SH-SY5Y (cell line): ENCODE measurements around the gene PCGF1.

Experiments used
- GATA2 ChIP-seq: IDR thresholded peaks from 2 replicates; pipeline ENCODE4 v1.6.1; 2011; ENCODE audit warnings: mild to moderate bottlenecking, low read depth, low read length
- GATA3 ChIP-seq: IDR thresholded peaks from 2 replicates; pipeline ENCODE4 v1.6.1; 2011; ENCODE audit warnings: low read depth, mild to moderate bottlenecking, low read length, moderate library complexity

DNA sequence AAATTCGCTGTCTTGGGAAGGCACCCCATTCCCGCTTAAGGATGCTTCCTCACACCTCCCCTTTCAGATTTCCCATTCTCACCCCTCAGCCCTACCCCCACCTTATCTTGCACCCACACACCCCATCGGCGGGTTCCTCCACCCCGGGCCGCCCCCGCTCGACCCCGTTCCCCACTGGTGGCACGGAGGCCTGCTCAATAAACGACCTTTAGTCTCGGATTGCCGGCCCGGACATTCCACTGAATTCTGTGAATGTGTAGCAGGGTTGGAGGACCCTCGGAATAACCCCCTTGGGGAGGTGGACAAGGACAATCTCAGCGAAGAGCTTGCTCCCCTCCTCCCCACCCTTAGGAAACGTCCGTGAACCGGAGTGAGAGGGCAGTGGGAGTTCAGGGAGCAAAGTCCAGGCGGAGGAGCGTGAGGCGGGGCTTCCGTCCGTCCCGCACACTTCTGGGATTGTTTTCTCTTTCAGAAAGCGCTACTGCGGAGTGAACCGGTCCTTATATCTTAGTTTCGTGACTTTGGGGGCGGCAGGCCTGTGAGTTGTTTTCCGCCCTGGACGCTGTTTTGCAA lies 5.3 kb downstream of the PCGF1 start:
- no peak for TF ChIP-seq GATA3
- TF ChIP-seq GATA2 = no peak
